Suprapubic skin (tissue), 3 donors: Measurements from ENCODE around the gene CCDC188.

Source experiments
- EP300 ChIP-seq: sonication (generic); formaldehyde crosslinking; IDR thresholded peaks from one replicate; pipeline ENCODE4 v1.6.1; 2017; ENCODE audit warnings: antibody characterized with exemption
- POLR2A ChIP-seq, 2 donors: fragments of 450-650 bp; IDR thresholded peaks; one replicate each; pipeline ENCODE4 v1.6.1; 2017; ENCODE audit warnings: antibody characterized with exemption in 2 of 2, mild to moderate bottlenecking in 2 of 2, moderate library complexity in 2 of 2
- TF ChIP-seq, protein P1 (sequence below), 2 donors: fragments of 200-600 bp in 1 of 2; fragments of 450-650 bp in 1 of 2; sonication (generic) in 1 of 2; IDR thresholded peaks; one replicate each; pipeline ENCODE4 v1.5.1; 2016 to 2019; ENCODE audit warnings: antibody characterized with exemption in 2 of 2, mild to moderate bottlenecking in 1 of 2, moderate library complexity in 1 of 2

- TF ChIP-seq, protein P1, sequence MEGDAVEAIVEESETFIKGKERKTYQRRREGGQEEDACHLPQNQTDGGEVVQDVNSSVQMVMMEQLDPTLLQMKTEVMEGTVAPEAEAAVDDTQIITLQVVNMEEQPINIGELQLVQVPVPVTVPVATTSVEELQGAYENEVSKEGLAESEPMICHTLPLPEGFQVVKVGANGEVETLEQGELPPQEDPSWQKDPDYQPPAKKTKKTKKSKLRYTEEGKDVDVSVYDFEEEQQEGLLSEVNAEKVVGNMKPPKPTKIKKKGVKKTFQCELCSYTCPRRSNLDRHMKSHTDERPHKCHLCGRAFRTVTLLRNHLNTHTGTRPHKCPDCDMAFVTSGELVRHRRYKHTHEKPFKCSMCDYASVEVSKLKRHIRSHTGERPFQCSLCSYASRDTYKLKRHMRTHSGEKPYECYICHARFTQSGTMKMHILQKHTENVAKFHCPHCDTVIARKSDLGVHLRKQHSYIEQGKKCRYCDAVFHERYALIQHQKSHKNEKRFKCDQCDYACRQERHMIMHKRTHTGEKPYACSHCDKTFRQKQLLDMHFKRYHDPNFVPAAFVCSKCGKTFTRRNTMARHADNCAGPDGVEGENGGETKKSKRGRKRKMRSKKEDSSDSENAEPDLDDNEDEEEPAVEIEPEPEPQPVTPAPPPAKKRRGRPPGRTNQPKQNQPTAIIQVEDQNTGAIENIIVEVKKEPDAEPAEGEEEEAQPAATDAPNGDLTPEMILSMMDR (IDR thresholded peaks at IDR 0.05): no peak
- TF ChIP-seq EP300: no peak
- TF ChIP-seq POLR2A (IDR thresholded peaks at IDR 0.05): no peak
Measured at GRCh38 chr22:20116376-20116950, 34.4 kb downstream of the CCDC188 start.
